Breast epithelium (tissue), 4 donors: ENCODE measurements around the gene KAT7. TPM values are rescaled to one million over a fixed set of nuclear protein-coding genes. Genes with fewer than 3 reads are reported as not detected.
A peak's percentile ranks its signal among the peaks of the same experiment; 100 is the strongest.

Source experiments
- DNase-seq, 2 donors: peaks; one replicate each; pipeline ENCODE4 v3.0.0-alpha.2; 2019; ENCODE audit warnings: low spot score in 2 of 2
- H3K27ac ChIP-seq, 2 donors: fragments of 200-600 bp; sonication (generic) in 1 of 2; one replicate each; pipeline ENCODE4 v1.5.1; 2016 to 2019; ENCODE audit warnings: mild to moderate bottlenecking in 1 of 2
- H3K27me3 ChIP-seq, 2 donors: fragments of 200-600 bp; sonication (generic) in 1 of 2; one replicate each; pipeline versions ENCODE4 v1.5.1 to v1.6.0; 2017 to 2019; ENCODE audit warnings: control low read depth in 1 of 2, mild to moderate bottlenecking in 1 of 2
- H3K36me3 ChIP-seq: fragments of 200-600 bp; one replicate; pipeline ENCODE4 v1.5.1; 2019
- H3K4me1 ChIP-seq, 2 donors: fragments of 200-600 bp; sonication (generic); one replicate each; pipeline ENCODE4 v1.5.1; 2016 to 2019; ENCODE audit warnings: control low read depth in 1 of 2
- H3K4me3 ChIP-seq, 3 donors: fragments of 200-600 bp; sonication (generic); 1 replicate in 2 of 3; 2 replicates in 1 of 3; pipeline ENCODE4 v1.5.1; 2016 to 2019; ENCODE audit warnings: mild to moderate bottlenecking in 3 of 3, moderate library complexity in 2 of 3
- H3K9me3 ChIP-seq, 2 donors: fragments of 200-600 bp; sonication (generic) in 1 of 2; one replicate each; pipeline ENCODE4 v1.5.1; 2016 to 2019; ENCODE audit warnings: control low read depth in 1 of 2
- POLR2A ChIP-seq: fragments of 450-650 bp; IDR thresholded peaks from one replicate; pipeline ENCODE4 v1.6.1; 2016; ENCODE audit warnings: antibody characterized with exemption, mild to moderate bottlenecking, moderate library complexity
- POLR2AphosphoS5 ChIP-seq, 3 donors: sonication (generic); formaldehyde crosslinking; IDR thresholded peaks; one replicate each; pipeline ENCODE4 v1.6.1; 2017; ENCODE audit warnings: antibody characterized with exemption in 3 of 3
- intact Hi-C: fragments of 100-400 bp; cut with DNase I; formaldehyde crosslinking; loops from one replicate; pipeline ENCODE4 v1.15.1; 2023; ENCODE audit warnings: low total_unique reads
- total RNA-seq, 3 donors: library from RNA; depleted of rRNA; stranded (reverse); fragments of >200 nt; gene quantifications; one replicate each; pipeline ENCODE4 v1.1.0, GENCODE V29; 2016
- TF ChIP-seq, protein P1 (sequence below), 3 donors: fragments of 450-650 bp; IDR thresholded peaks; one replicate each; pipeline ENCODE4 v1.5.1; 2016 to 2017; ENCODE audit warnings: antibody characterized with exemption in 3 of 3, mild to moderate bottlenecking in 3 of 3, moderate library complexity in 3 of 3

The KAT7 gene
- total RNA-seq, 3 donors from 2014 or later, result 37.6 to 57.4 (median 47.2) TPM

DNA sequence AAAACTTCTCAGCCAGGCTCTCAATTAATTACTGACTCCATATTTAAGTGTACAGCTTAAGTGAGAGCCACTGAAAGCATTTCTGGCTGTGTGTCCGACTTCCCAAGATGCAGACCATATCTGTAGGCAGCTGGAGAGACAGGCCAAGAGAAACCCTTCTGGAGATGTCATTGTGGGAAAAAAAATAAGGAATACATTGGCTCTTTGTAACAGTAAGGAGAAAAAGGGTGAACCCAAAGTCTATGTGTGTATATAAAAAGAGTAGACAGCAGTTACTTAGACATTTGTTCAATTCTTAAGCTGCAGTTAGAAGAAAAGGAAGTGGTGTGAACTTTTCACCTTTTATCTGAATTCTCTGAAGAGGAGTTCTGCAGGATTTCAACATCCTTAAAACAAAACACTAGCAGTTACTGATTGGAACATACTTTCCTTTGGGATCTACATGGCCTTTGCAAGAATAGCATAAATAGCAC lies 46.3 kb upstream of the KAT7 start:
- H3K27me3 ChIP-seq, result no peaks in the 10 kb centered on the region
- TF ChIP-seq POLR2AphosphoS5 (IDR thresholded peaks at IDR 0.05) (no peak), POLR2A (no peak)
- TF ChIP-seq, protein P1, sequence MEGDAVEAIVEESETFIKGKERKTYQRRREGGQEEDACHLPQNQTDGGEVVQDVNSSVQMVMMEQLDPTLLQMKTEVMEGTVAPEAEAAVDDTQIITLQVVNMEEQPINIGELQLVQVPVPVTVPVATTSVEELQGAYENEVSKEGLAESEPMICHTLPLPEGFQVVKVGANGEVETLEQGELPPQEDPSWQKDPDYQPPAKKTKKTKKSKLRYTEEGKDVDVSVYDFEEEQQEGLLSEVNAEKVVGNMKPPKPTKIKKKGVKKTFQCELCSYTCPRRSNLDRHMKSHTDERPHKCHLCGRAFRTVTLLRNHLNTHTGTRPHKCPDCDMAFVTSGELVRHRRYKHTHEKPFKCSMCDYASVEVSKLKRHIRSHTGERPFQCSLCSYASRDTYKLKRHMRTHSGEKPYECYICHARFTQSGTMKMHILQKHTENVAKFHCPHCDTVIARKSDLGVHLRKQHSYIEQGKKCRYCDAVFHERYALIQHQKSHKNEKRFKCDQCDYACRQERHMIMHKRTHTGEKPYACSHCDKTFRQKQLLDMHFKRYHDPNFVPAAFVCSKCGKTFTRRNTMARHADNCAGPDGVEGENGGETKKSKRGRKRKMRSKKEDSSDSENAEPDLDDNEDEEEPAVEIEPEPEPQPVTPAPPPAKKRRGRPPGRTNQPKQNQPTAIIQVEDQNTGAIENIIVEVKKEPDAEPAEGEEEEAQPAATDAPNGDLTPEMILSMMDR (IDR thresholded peaks at IDR 0.05), result no peak
- H3K4me1 ChIP-seq, result peaks cover 0 to 15% of the 10 kb centered on the region in 2 donors
- no peaks in the 10 kb centered on the region for H3K36me3 ChIP-seq
- H3K9me3 ChIP-seq, result no peaks in the 10 kb centered on the region
- DNase-seq, result no peak
- intact Hi-C loops, result no loop called here
- H3K27ac ChIP-seq, result no peak overlapping the region
- H3K4me3 ChIP-seq, result no peak overlapping the region

DNA sequence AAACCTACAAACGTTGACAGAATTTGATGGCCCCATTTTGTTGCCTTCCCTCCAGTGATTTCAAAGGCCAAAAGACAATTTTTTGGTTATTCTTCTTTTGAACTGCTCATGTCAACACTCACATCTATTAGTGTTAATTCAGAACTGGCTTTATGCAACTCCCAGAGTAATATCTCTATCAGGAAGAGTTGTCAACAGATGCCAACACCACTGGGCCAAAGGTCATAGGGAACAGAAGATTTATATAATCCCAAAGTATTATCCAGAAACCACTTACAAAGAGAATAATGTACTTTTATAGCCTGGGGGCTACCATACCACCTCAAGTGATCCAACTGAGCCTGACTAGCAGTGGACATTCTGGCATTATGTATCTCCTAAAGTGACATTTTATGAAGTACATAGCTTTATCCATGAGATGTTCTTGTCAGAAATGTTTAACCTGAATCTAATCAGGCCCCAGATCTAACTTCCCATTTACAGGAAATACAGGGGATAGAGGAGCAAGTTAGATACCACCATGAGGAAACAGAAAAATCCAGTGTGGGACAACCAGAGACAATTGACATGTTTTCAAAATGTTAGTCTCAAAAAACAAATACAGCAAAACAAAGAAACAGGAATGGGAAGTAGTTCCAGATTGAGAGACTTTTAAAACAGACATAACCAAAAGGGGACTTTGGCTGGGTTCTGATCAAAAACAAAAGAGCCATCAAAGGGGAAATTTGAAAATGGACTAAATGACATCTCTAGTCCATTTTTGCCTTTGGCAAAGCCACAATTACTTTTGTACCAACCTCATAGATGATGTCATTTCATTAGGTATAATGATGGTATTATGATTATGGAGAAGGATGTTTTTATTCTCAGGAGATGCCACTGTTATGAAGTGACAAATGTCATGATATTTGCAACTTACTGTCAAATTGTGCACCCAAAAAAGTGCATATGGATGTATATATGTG lies 43.0 kb upstream of the KAT7 start:
- Histone ChIP-seq H3K27ac (no peak overlapping the region), H3K4me1 (peaks cover 0 to 10% of the 10 kb centered on the region in 2 donors), H3K4me3 (no peak overlapping the region), H3K36me3 (no peaks in the 10 kb centered on the region), H3K9me3 (no peaks in the 10 kb centered on the region), H3K27me3 (no peaks in the 10 kb centered on the region)
- TF ChIP-seq, protein P1 (IDR thresholded peaks at IDR 0.05), result no peak
- no peak for TF ChIP-seq POLR2A
- TF ChIP-seq POLR2AphosphoS5 (IDR thresholded peaks at IDR 0.05), result no peak
- intact Hi-C loops, result loop anchor here (1.0 kb wide), 1 partner anchor 11 kb away; no protein-coding TSS in a partner anchor
- DNase-seq, result no peak

DNA sequence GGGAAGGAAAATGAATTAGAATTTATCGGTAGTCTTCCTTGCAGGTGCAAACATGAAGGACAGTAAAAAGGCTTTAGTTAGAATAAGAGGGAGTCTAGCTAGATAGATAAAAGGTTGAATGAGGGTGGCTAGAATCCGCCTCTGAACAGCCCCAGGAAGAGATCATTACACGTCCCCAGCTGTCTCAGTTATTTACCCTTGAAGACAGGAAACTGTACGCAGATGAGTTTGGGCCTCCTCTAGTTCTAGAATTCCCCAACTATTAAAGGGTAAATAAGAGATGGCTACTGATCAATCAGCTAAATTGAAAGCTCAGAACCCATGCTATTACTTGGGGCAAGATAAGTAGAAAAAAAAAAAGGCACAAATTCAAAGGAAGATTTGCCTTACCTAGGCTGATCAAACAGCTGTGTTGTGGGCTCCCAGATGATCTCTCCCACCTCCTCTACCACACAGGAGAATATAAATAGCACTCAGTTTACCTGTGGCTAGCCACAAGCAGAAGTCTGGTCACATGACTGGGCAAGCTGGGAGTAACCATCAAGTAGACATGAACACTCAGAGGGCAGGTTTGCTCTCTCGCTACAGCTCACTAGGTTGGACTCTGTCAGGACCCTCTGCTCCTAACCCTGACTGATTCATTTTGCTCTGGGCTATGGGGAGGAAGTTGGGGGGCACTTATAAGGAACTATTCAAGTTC lies 41.5 kb upstream of the KAT7 start:
- no peak overlapping the region for H3K4me3 ChIP-seq
- H3K9me3 ChIP-seq, result no peaks in the 10 kb centered on the region
- H3K36me3 ChIP-seq, result no peaks in the 10 kb centered on the region
- intact Hi-C loops, result loop anchor here (1.0 kb wide), 1 partner anchor 9 kb away; no protein-coding TSS in a partner anchor
- TF ChIP-seq POLR2A, result no peak
- TF ChIP-seq, protein P1 (IDR thresholded peaks at IDR 0.05), result no peak
- no peak for TF ChIP-seq POLR2AphosphoS5 (IDR thresholded peaks at IDR 0.05)
- peak overlapping the region; percentile 2 to 39 for H3K27ac ChIP-seq
- H3K4me1 ChIP-seq, result peaks cover 0 to 3% of the 10 kb centered on the region in 2 donors
- H3K27me3 ChIP-seq, result no peaks in the 10 kb centered on the region
- DNase-seq, result no peak

GRCh38 chr17:49747632-49748031 lies 40.8 kb upstream of the KAT7 start:
- DNase-seq, result no peak
- TF ChIP-seq, protein P1 (IDR thresholded peaks at IDR 0.05), result no peak
- H3K4me3 ChIP-seq, result no peak overlapping the region
- H3K27ac ChIP-seq, result peak overlapping the region in 1 of 2 donors; percentile 39
- no peaks in the 10 kb centered on the region for H3K27me3 ChIP-seq
- H3K9me3 ChIP-seq, result no peaks in the 10 kb centered on the region
- intact Hi-C loops, result no loop called here
- H3K4me1 ChIP-seq, result no peaks in the 10 kb centered on the region
- no peaks in the 10 kb centered on the region for H3K36me3 ChIP-seq

GRCh38 chr17:49748223-49748622 lies 40.3 kb upstream of the KAT7 start:
- no peak overlapping the region for H3K27ac ChIP-seq
- TF ChIP-seq, protein P1 (IDR thresholded peaks at IDR 0.05), result no peak
- TF ChIP-seq POLR2A, result no peak
- TF ChIP-seq POLR2AphosphoS5 (IDR thresholded peaks at IDR 0.05), result no peak
- H3K27me3 ChIP-seq, result no peaks in the 10 kb centered on the region
- intact Hi-C loops, result no loop called here
- H3K4me3 ChIP-seq, result no peak overlapping the region
- no peak for DNase-seq
- no peaks in the 10 kb centered on the region for H3K36me3 ChIP-seq
- H3K4me1 ChIP-seq, result no peaks in the 10 kb centered on the region
- H3K9me3 ChIP-seq, result no peaks in the 10 kb centered on the region
